Body of pancreas (tissue), 4 donors: ENCODE data around the gene PCBP3. TPM values are rescaled to one million over a fixed set of nuclear protein-coding genes. Genes with fewer than 3 reads are reported as not detected.

ENCODE experiments used
- ATAC-seq: fragments of 150-250 bp; one replicate; pipeline ENCODE4 v1.9.1; 2016
- DNase-seq, 4 donors: peaks; one replicate each; pipeline ENCODE4 v3.0.0-alpha.2; 2019
- H3K27ac ChIP-seq, 4 donors: fragments of 200-600 bp; sonication (generic); 1 replicate in 3 of 4; 2 replicates in 1 of 4; pipeline versions ENCODE4 v1.5.1 to v1.6.1; 2016 to 2019; ENCODE audit warnings: mild to moderate bottlenecking in 1 of 4, mixed read lengths in 1 of 4, moderate library complexity in 1 of 4
- H3K27me3 ChIP-seq, 2 donors: fragments of 200-600 bp; sonication (generic); one replicate each; pipeline ENCODE4 v1.6.0; 2016; ENCODE audit warnings: mild to moderate bottlenecking in 1 of 2
- H3K36me3 ChIP-seq, 2 donors: fragments of 200-600 bp; sonication (generic); replicated peaks in 1 of 2; 2 replicates each; pipeline ENCODE4 v1.5.1; 2016; ENCODE audit warnings: low read depth in 2 of 2; ENCODE audit not compliant: insufficient read depth in 1 of 2
- H3K4me1 ChIP-seq: fragments of 200-600 bp; sonication (generic); one replicate; pipeline ENCODE4 v1.6.0; 2016
- H3K4me3 ChIP-seq, 2 donors: fragments of 200-600 bp; sonication (generic); 1 replicate in 1 of 2; 2 replicates in 1 of 2; pipeline ENCODE4 v1.5.1; 2016 to 2019
- H3K9me3 ChIP-seq, 3 donors: fragments of 200-600 bp; sonication (generic); 1 replicate in 2 of 3; 2 replicates in 1 of 3; pipeline ENCODE4 v1.5.1; 2016
- POLR2A ChIP-seq, 3 donors: fragments of 450-650 bp; IDR thresholded peaks; one replicate each; pipeline ENCODE4 v1.6.1; 2016; ENCODE audit warnings: antibody characterized with exemption in 3 of 3, mild to moderate bottlenecking in 2 of 3
- WGBS, 2 donors: methylation state at CpG; one replicate each; pipeline ENCODE4 v1.1.5; 2017; 5-methylcytosine and 5-hydroxymethylcytosine counted together
- intact Hi-C: fragments of 100-400 bp; cut with DNase I; formaldehyde crosslinking; loops from one replicate; pipeline ENCODE4 v1.15.1; 2023
- total RNA-seq, 2 donors: library from RNA; depleted of rRNA; stranded (reverse); fragments of >200 nt; gene quantifications; one replicate each; pipeline ENCODE4 v1.1.0, GENCODE V29; 2016
- TF ChIP-seq, protein P1 (sequence below), 7 experiments: fragments of 450-650 bp in 4 of 7; fragments of 200-600 bp in 3 of 7; sonication (generic) in 3 of 7; IDR thresholded peaks; one replicate each; pipeline ENCODE4 v1.5.1; 2016 to 2019; ENCODE audit warnings: antibody characterized with exemption in 7 of 7

PCBP3 gene
- total RNA-seq, 2 donors from 2014 or later, result 1.3 to 4.6 TPM

DNA sequence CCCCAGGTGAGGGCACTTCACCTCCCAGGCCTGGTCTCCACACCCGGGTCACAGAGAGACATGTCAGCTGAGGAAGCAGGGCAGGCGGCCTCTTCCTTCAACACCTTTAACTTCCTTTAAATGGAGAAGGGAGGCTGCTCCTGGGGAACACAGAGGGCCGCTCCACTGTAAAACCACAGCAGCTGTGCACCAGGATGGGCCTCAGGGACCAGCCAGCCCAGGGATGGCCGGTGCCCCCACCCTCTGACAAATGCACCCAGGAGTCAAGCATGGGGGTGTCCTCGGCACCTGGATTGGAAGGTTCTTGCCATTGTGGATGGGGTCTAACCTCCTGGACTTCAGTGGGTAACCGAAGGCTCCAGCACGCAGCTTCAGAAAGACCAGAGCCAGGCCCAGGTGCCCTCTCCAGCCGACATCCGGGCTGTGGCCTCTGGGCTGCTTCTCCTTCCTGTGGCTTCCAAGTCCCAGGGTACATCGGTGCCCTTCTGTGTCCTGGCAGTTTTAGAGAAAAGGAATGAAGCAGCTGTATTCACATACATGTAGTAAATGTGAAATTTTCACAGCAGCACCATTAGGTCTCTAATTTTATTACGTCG lies 216.3 kb downstream of the PCBP3 start:
- intact Hi-C loops, result no loop called here
- TF ChIP-seq, protein P1, sequence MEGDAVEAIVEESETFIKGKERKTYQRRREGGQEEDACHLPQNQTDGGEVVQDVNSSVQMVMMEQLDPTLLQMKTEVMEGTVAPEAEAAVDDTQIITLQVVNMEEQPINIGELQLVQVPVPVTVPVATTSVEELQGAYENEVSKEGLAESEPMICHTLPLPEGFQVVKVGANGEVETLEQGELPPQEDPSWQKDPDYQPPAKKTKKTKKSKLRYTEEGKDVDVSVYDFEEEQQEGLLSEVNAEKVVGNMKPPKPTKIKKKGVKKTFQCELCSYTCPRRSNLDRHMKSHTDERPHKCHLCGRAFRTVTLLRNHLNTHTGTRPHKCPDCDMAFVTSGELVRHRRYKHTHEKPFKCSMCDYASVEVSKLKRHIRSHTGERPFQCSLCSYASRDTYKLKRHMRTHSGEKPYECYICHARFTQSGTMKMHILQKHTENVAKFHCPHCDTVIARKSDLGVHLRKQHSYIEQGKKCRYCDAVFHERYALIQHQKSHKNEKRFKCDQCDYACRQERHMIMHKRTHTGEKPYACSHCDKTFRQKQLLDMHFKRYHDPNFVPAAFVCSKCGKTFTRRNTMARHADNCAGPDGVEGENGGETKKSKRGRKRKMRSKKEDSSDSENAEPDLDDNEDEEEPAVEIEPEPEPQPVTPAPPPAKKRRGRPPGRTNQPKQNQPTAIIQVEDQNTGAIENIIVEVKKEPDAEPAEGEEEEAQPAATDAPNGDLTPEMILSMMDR (IDR thresholded peaks at IDR 0.05), result no peak
- no peak for TF ChIP-seq POLR2A (IDR thresholded peaks at IDR 0.05)
- Histone ChIP-seq H3K36me3 (no peaks in the 10 kb centered on the region), H3K9me3 (no peaks in the 10 kb centered on the region), H3K4me3 (no peak overlapping the region), H3K27ac (no peak overlapping the region), H3K4me1 (no peaks in the 10 kb centered on the region), H3K27me3 (no peaks in the 10 kb centered on the region)
- ATAC-seq (no peak), DNase-seq (no peak)
- 79 to 91% methylated on average over 6 to 11 of the region's 12 CpGs for WGBS, 2 donors

DNA sequence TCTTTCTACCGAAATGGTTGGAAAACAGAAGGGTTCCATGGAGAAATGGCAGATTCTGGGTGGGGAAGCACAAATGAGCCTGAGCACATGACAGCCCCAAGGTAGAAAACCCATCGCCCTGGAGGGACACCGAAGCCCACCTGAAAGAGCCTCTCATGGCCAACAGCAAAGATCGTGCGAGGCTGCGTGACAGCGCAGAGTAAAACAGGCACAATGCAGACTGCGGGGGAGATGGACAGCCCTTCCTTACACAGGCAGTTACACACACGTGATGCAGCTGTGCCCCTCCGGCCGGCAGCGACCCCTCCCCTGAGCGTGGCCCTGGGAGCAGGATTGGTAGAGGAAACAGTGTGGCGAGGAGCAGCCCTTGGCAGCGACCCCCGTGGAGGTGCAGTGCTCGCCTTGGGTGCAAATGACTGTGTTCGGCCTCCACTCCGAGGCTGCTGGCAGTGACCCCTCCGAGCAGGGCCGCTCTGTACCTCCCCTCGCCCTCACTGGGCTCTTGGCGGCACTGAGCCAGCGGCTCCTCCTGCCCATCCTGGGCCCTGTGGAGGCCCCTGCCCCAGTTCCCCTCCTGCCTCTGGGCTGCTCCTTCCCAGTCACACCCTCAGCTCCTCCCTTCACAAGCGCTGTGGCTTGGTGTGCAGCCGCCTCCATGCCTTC lies 217.1 kb downstream of the PCBP3 start:
- Histone ChIP-seq H3K4me1 (no peaks in the 10 kb centered on the region), H3K27ac (no peak overlapping the region), H3K4me3 (no peak overlapping the region), H3K27me3 (no peaks in the 10 kb centered on the region), H3K36me3 (no peaks in the 10 kb centered on the region), H3K9me3 (no peaks in the 10 kb centered on the region)
- intact Hi-C loops, result no loop called here
- WGBS, 2 donors, result 87 to 91% methylated on average over 23 to 26 of the region's 26 CpGs
- TF ChIP-seq, protein P1 (IDR thresholded peaks at IDR 0.05), result no peak
- no peak for ATAC-seq
- DNase-seq, result no peak

DNA sequence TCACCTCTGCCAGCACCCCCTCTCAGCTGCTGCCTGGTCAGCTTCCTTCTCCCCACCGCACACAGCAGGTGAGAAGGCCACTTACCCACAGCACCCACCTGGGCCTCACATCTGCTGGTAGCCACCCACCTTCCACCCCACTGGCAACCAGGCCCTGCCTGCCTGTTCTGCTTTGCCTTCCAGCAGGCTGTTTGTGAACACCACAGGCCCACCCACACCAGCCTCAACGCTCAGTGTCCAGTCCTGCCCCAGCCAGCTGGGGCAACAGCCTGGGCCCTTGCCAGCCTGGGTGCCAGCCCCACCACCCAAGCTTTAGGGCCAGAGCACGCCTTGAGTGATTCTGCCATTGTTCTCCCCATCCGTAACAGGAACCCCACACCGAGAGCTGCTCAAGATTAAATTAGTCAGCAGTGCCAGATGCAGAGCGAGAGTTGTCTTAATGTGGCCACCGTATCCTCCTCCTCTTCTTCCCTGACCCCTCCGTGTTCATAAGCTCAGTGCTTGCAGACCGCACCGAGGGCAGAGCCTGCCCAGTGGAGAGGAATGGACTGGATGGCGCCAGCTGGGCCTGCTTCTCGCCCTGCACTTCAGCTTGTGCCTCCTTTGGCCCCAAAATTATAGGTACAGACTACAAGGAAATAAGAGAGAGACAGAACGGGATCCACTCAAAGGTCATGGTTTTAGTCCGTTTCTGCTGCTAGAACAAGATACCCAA lies 217.8 kb downstream of the PCBP3 start:
- no peak for TF ChIP-seq POLR2A (IDR thresholded peaks at IDR 0.05)
- TF ChIP-seq, protein P1 (IDR thresholded peaks at IDR 0.05), result no peak
- H3K36me3 ChIP-seq, result no peaks in the 10 kb centered on the region

DNA sequence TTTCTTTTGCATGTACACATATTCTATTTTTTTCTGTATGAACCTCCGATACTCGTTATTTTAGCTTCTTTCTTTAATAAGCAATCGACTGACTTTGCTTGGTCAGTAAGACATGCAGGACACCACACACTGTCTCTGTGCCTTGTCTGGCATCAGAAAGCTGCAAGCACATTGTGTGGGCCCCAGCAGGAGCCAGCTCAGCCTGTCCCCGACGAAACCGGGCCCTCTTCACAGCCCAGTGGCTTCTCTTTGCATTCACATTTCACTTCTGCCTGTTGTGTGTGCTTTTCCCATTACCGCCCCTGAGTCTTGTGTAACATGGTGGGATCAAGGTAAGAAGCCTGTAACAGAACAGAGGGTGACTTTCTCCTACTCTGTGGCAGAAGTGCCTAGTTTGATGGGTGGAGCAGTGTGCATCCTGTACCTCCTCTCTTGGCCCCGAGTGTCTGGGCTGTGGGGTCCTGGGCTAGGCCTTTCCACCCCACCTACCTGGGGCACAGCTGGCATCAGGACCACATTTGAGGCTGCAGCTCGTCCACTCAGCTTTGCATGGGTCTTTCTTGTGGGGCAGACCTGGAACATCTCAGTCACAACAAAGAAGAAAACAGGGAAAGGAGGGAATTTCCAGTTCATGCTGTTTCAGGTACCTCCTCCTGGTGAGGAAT lies 219.2 kb downstream of the PCBP3 start:
- ATAC-seq (no peak), DNase-seq (no peak)
- Histone ChIP-seq H3K36me3 (no peaks in the 10 kb centered on the region), H3K4me3 (no peak overlapping the region), H3K9me3 (no peaks in the 10 kb centered on the region), H3K27me3 (no peaks in the 10 kb centered on the region), H3K27ac (no peak overlapping the region), H3K4me1 (no peaks in the 10 kb centered on the region)
- intact Hi-C loops, result no loop called here
- WGBS, 2 donors, result 70 to 81% methylated on average over 7 to 9 of the region's 9 CpGs
- TF ChIP-seq, protein P1 (IDR thresholded peaks at IDR 0.05), result no peak
- no peak for TF ChIP-seq POLR2A (IDR thresholded peaks at IDR 0.05)

More for the DNA sequence above, 217.8 kb downstream of the PCBP3 start:
- Histone ChIP-seq H3K4me3 (no peak overlapping the region), H3K9me3 (no peaks in the 10 kb centered on the region), H3K27ac (no peak overlapping the region), H3K27me3 (no peaks in the 10 kb centered on the region), H3K4me1 (no peaks in the 10 kb centered on the region)
- intact Hi-C loops, result no loop called here
- WGBS, 2 donors, result 75 to 80% methylated on average over 9 to 14 of the region's 14 CpGs
- DNase-seq (no peak), ATAC-seq (no peak)
